Measurements from ENCODE around the gene TLR3.

Gene TLR3

DNA sequence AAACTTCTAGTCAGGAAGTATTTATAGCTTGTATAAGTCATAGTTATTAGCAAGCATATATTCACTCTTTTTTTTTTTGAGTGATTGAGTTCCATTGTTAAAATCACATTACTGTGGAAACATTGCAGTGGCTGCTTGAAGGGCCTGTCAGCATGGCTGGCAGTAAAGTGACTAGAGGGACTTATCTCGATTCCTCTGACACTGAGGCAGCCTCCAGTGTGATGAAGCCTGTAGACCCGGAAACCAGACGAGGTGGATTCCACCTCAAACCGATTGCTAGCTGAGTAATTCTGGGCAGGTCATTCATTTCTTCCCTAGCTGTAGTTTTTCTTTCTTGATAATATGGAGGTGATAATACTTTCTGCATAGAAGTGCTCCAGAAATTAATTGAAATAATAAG, 40.3 kb downstream of the TLR3 start:
- Histone ChIP-seq H3K4me1 (ENCODE audit: control insufficient read depth, low read depth, low read length) (peaks cover 14% of the 10 kb centered on the region), H3K27me3 (ENCODE audit: control insufficient read depth, insufficient read depth, low read length) (peaks cover 18% of the 10 kb centered on the region), H3K36me3 (ENCODE audit: control insufficient read depth, low read depth, low read length) (no peaks in the 10 kb centered on the region), H3K9me3 (ENCODE audit: control insufficient read depth, low read depth, low read length) (no peaks in the 10 kb centered on the region), H3K4me3 (ENCODE audit: low read length) (no peak overlapping the region), H3K9ac (ENCODE audit: low read length) (no peak overlapping the region), H3K27ac (ENCODE audit: low read length) (no peak overlapping the region)

- no peak overlapping the region for H3K4me3 ChIP-seq (ENCODE audit: low read length)
- no peak overlapping the region for H3K27ac ChIP-seq (ENCODE audit: low read length)
- H3K4me1 ChIP-seq (ENCODE audit: control insufficient read depth, low read depth, low read length) = no peaks in the 10 kb centered on the region
- no peak overlapping the region for H3K9ac ChIP-seq (ENCODE audit: low read length)
- no peaks in the 10 kb centered on the region for H3K9me3 ChIP-seq (ENCODE audit: control insufficient read depth, low read depth, low read length)
- H3K36me3 ChIP-seq (ENCODE audit: control insufficient read depth, low read depth, low read length) = no peaks in the 10 kb centered on the region
- H3K27me3 ChIP-seq (ENCODE audit: control insufficient read depth, insufficient read depth, low read length) = no peaks in the 10 kb centered on the region
Observed at GRCh38 chr4:186116697-186117096, 47.7 kb downstream of the TLR3 start.

DNA sequence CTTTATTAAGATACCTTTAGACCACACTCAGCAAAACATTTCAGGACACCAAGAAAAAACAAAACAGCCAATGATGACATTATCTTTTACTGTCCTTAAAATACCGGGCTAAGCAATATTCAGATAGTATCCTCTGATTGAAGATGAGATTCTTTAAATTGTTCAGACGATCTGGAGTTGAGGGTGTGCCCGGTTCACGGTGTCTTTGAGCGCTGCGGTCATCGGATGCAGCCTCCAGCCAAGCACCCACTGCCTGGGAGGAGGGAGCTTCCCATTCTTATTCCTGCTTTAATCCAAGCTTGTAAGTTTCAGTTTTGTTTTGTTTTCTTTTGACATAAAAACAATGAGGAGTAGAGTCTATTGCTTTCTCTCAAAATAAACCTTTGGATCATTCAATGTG, 49.6 kb downstream of the TLR3 start:
- Histone ChIP-seq H3K36me3 (ENCODE audit: control insufficient read depth, low read depth, low read length) (no peaks in the 10 kb centered on the region), H3K9ac (ENCODE audit: low read length) (no peak overlapping the region), H3K27ac (ENCODE audit: low read length) (no peak overlapping the region), H3K4me1 (ENCODE audit: control insufficient read depth, low read depth, low read length) (no peaks in the 10 kb centered on the region), H3K9me3 (ENCODE audit: control insufficient read depth, low read depth, low read length) (no peaks in the 10 kb centered on the region), H3K4me3 (ENCODE audit: low read length) (no peak overlapping the region), H3K27me3 (ENCODE audit: control insufficient read depth, insufficient read depth, low read length) (no peaks in the 10 kb centered on the region)

GRCh38 chr4:186121057-186121456, 52.1 kb downstream of the TLR3 start:
- Histone ChIP-seq H3K27ac (ENCODE audit: low read length) (no peak overlapping the region), H3K27me3 (ENCODE audit: control insufficient read depth, insufficient read depth, low read length) (no peaks in the 10 kb centered on the region)

GRCh38 chr4:186128842-186129241, 59.9 kb downstream of the TLR3 start:
- H3K27me3 ChIP-seq (ENCODE audit: control insufficient read depth, insufficient read depth, low read length) = no peaks in the 10 kb centered on the region
- peaks cover 17% of the 10 kb centered on the region for H3K4me1 ChIP-seq (ENCODE audit: control insufficient read depth, low read depth, low read length)
- H3K27ac ChIP-seq (ENCODE audit: low read length) = no peak overlapping the region
- no peaks in the 10 kb centered on the region for H3K9me3 ChIP-seq (ENCODE audit: control insufficient read depth, low read depth, low read length)
- no peaks in the 10 kb centered on the region for H3K36me3 ChIP-seq (ENCODE audit: control insufficient read depth, low read depth, low read length)
- H3K4me3 ChIP-seq (ENCODE audit: low read length) = no peak overlapping the region
- H3K9ac ChIP-seq (ENCODE audit: low read length) = no peak overlapping the region

More at GRCh38 chr4:186121057-186121456, 52.1 kb downstream of the TLR3 start:
- H3K4me1 ChIP-seq (ENCODE audit: control insufficient read depth, low read depth, low read length) = no peaks in the 10 kb centered on the region
- no peak overlapping the region for H3K4me3 ChIP-seq (ENCODE audit: low read length)
- no peaks in the 10 kb centered on the region for H3K36me3 ChIP-seq (ENCODE audit: control insufficient read depth, low read depth, low read length)
- H3K9me3 ChIP-seq (ENCODE audit: control insufficient read depth, low read depth, low read length) = no peaks in the 10 kb centered on the region
- no peak overlapping the region for H3K9ac ChIP-seq (ENCODE audit: low read length)

DNA sequence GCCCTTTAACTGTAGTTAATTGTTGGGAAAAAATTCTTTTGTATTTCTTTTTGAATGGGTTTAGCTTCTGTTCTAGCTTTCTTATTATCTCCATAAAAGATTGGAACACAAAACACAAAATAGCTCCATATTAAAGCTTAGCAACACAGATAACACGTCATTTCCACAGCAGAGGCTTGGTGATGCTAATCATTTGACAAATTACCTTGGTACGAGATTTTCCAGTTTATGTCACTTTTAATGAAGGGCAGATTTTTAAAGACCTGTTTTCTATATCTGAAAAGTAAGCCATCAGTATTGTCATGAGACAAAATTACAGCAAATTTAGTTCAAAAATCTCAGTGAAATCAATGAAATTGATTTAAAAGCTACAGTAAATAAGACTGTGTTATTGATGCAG, 63.0 kb downstream of the TLR3 start:
- Histone ChIP-seq H3K9ac (ENCODE audit: low read length) (no peak overlapping the region), H3K4me1 (ENCODE audit: control insufficient read depth, low read depth, low read length) (peaks cover 17% of the 10 kb centered on the region), H3K9me3 (ENCODE audit: control insufficient read depth, low read depth, low read length) (no peaks in the 10 kb centered on the region), H3K27me3 (ENCODE audit: control insufficient read depth, insufficient read depth, low read length) (no peaks in the 10 kb centered on the region), H3K4me3 (ENCODE audit: low read length) (no peak overlapping the region), H3K27ac (ENCODE audit: low read length) (no peak overlapping the region), H3K36me3 (ENCODE audit: control insufficient read depth, low read depth, low read length) (no peaks in the 10 kb centered on the region)

DNA sequence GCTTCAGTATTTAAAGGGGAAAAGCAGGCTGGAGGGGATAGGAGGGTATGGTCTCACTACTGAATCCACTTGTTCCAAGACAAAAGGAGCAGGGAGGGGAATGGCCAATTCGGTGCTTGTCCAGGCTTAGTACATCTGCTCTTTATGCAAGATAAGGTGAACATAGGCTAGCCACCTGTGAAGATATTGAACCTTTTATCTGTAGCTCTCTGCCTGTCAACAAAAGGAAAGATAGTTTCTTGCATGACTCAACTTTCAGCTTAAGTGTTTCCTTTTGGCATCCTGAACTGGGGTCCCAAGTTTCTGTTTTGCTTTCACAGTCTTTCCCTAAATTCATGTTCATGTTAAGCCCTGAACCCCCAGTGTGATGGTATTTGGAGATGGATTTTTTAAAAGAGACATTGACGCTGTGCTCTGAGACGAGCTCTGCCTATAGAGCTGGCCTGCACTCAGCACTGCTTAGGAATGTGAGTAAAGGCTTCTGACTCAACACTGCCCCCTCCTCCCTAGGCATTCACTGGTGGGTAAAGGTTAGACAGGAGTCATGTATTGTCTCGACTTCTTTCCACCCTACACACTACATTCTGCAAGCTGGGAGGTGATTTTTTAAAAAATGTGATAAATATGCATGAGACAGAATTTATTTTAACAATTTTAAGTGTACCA, 63.8 kb downstream of the TLR3 start:
- peaks cover 17% of the 10 kb centered on the region for H3K4me1 ChIP-seq (ENCODE audit: control insufficient read depth, low read depth, low read length)
- H3K4me3 ChIP-seq (ENCODE audit: low read length) = no peak overlapping the region
- no peak overlapping the region for H3K9ac ChIP-seq (ENCODE audit: low read length)
- no peaks in the 10 kb centered on the region for H3K9me3 ChIP-seq (ENCODE audit: control insufficient read depth, low read depth, low read length)
- H3K27ac ChIP-seq (ENCODE audit: low read length) = no peak overlapping the region
- H3K27me3 ChIP-seq (ENCODE audit: control insufficient read depth, insufficient read depth, low read length) = no peaks in the 10 kb centered on the region
- H3K36me3 ChIP-seq (ENCODE audit: control insufficient read depth, low read depth, low read length) = no peaks in the 10 kb centered on the region

- no peak overlapping the region for H3K9ac ChIP-seq (ENCODE audit: low read length)
- no peaks in the 10 kb centered on the region for H3K36me3 ChIP-seq (ENCODE audit: control insufficient read depth, low read depth, low read length)
- no peak overlapping the region for H3K4me3 ChIP-seq (ENCODE audit: low read length)
- no peak overlapping the region for H3K27ac ChIP-seq (ENCODE audit: low read length)
- H3K27me3 ChIP-seq (ENCODE audit: control insufficient read depth, insufficient read depth, low read length) = no peaks in the 10 kb centered on the region
- peaks cover 17% of the 10 kb centered on the region for H3K4me1 ChIP-seq (ENCODE audit: control insufficient read depth, low read depth, low read length)
- no peaks in the 10 kb centered on the region for H3K9me3 ChIP-seq (ENCODE audit: control insufficient read depth, low read depth, low read length)
Observed at GRCh38 chr4:186134257-186134656, 65.3 kb downstream of the TLR3 start.

DNA sequence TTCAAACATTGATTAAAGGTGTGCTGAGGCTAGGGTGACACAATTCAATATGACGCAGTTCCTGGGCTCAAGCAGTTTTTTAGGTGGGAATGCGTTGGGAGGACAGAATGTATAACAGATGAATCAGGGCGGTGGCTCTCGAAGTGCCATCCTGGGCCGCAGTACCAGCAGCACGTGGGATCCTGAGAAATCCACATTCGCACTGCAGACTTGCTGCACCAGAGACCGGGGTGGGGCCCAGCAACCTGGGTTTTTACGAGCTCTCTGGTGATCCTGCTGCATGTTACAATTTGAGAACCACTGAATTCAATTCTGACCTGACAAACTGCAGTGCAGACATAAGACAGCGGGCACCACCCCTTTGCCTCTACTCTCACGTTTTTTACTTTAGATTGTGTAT, 65.9 kb downstream of the TLR3 start:
- Histone ChIP-seq H3K27ac (ENCODE audit: low read length) (no peak overlapping the region), H3K4me3 (ENCODE audit: low read length) (no peak overlapping the region), H3K9ac (ENCODE audit: low read length) (no peak overlapping the region), H3K36me3 (ENCODE audit: control insufficient read depth, low read depth, low read length) (no peaks in the 10 kb centered on the region), H3K9me3 (ENCODE audit: control insufficient read depth, low read depth, low read length) (no peaks in the 10 kb centered on the region), H3K27me3 (ENCODE audit: control insufficient read depth, insufficient read depth, low read length) (no peaks in the 10 kb centered on the region), H3K4me1 (ENCODE audit: control insufficient read depth, low read depth, low read length) (peaks cover 17% of the 10 kb centered on the region)

DNA sequence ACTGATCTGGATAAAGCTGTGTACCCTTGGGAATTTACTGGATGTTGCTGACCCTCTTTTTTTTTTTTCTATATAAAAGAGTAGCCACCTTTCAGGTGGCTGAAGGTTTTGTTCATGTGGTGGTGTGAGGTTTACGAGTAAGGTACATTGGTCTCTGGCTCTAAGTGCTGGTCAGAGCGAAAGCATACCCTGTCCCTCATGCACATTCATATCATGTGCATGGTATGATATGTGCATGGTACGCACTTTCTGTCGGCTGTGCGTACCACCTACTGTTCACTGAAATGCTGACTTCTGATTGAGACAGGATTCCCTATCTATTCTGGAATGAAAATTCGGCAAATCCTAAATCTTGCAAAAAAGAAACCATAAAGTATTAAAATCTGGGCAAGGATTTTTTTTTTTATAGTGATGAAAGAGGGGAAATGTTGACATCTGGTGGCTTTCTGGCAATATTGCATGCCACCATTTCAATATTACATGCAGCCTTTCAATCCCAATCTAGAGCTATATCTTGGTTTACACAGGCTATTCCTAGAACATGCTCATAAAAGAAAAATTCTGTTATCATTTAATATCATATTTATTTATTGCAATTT, 68.3 kb downstream of the TLR3 start:
- no peak overlapping the region for H3K27ac ChIP-seq (ENCODE audit: low read length)
- no peak overlapping the region for H3K9ac ChIP-seq (ENCODE audit: low read length)
- H3K27me3 ChIP-seq (ENCODE audit: control insufficient read depth, insufficient read depth, low read length) = no peaks in the 10 kb centered on the region
- no peaks in the 10 kb centered on the region for H3K36me3 ChIP-seq (ENCODE audit: control insufficient read depth, low read depth, low read length)
- peaks cover 10% of the 10 kb centered on the region for H3K4me1 ChIP-seq (ENCODE audit: control insufficient read depth, low read depth, low read length)
- H3K4me3 ChIP-seq (ENCODE audit: low read length) = no peak overlapping the region
- H3K9me3 ChIP-seq (ENCODE audit: control insufficient read depth, low read depth, low read length) = no peaks in the 10 kb centered on the region
